MCF 10A (cell line): Measurements from ENCODE around the gene KRTAP20-3. TPM values are rescaled to one million over a fixed set of nuclear protein-coding genes. Genes with fewer than 3 reads are reported as not detected.

Experiments
- BruUV-seq: library from RNA; stranded (reverse); fragments of 400-500 nt; replicated peaks from 2 replicates; lab custom pipeline; 2021; lab: Mats Ljungman, UMichigan
- CTCF ChIA-PET: fragments of 300-600 bp; sonication (Branson Sonifier 250); formaldehyde crosslinking; extraction: SDS; loops from one replicate; lab custom pipeline; 2021; ENCODE audit warnings: antibody characterized with exemption, inconsistent platforms; lab: Yijun Ruan, JAX
- POLR2A ChIA-PET: fragments of 300-600, 350-650 bp; sonication (Branson Sonifier 250); formaldehyde crosslinking; extraction: SDS; loops from one replicate; lab custom pipeline; 2020; ENCODE audit warnings: antibody characterized with exemption, inconsistent platforms; lab: Yijun Ruan, JAX
- DNase-seq: peaks from one replicate; pipeline ENCODE4 v3.0.0-alpha.2; 2018; ENCODE audit not compliant: unreplicated experiment
- H3K27ac Mint-ChIP-seq: one replicate; pipeline ENCODE4 v1.8.0; 2022; ENCODE audit warnings: mild to moderate bottlenecking, low read depth, mixed read lengths; ENCODE audit not compliant: unreplicated experiment
- H3K27me3 Mint-ChIP-seq: one replicate; pipeline ENCODE4 v1.8.0; 2022; ENCODE audit warnings: mixed read lengths; ENCODE audit not compliant: insufficient read depth, unreplicated experiment
- H3K36me3 Mint-ChIP-seq: one replicate; pipeline ENCODE4 v1.8.0; 2022; ENCODE audit warnings: mild to moderate bottlenecking, moderate library complexity, mixed read lengths; ENCODE audit not compliant: insufficient read depth, unreplicated experiment
- H3K4me1 Mint-ChIP-seq: one replicate; pipeline ENCODE4 v1.8.0; 2022; ENCODE audit warnings: mixed read lengths; ENCODE audit not compliant: insufficient read depth, unreplicated experiment
- H3K4me3 Mint-ChIP-seq: one replicate; pipeline ENCODE4 v1.8.0; 2022; ENCODE audit warnings: mild to moderate bottlenecking, moderate library complexity, mixed read lengths; ENCODE audit not compliant: unreplicated experiment
- H3K9me3 Mint-ChIP-seq: one replicate; pipeline ENCODE4 v1.8.0; 2022; ENCODE audit warnings: mixed read lengths; ENCODE audit not compliant: unreplicated experiment
- intact Hi-C: fragments of 100-400 bp; cut with micrococcal nuclease; formaldehyde crosslinking; loops from 2 replicates; pipeline ENCODE4 v1.14.1; 2022
- total RNA-seq: library from RNA; stranded (reverse); gene quantifications from 2 replicates; pipeline ENCODE4 v1.2.3, GENCODE V29; 2022
- TF ChIP-seq, protein P1 (sequence below): fragments of 200-600 bp; IDR thresholded peaks from one replicate; pipeline ENCODE4 v1.8.0; 2022; ENCODE audit warnings: antibody characterized with exemption, mild to moderate bottlenecking; ENCODE audit not compliant: unreplicated experiment

The KRTAP20-3 gene
- total RNA-seq, 1 experiment from 2014 or later: not detected

DNA sequence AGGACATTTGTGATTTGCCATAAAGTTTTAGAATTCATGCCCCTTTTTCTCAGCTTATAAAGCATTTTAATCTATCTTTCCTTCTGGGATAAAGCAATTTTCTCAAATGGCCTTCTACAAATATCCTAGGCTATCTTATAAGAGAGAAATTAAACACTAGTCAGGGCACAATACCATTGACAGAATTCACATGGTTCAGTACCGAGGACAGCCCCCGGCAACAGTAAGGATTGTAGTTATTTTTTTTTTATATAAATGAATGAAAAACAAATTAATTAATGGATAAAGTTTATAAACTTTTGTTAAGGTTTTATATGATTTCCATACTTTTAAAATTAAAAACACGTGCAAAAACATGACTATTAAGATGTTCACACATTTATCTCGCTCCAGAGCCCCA is 14.6 kb upstream of the KRTAP20-3 start:
- peaks cover 15% of the 10 kb centered on the region for H3K9me3 Mint-ChIP-seq
- no peak overlapping the region for H3K4me3 Mint-ChIP-seq
- intact Hi-C loops: no loop called here
- TF ChIP-seq, protein P1, sequence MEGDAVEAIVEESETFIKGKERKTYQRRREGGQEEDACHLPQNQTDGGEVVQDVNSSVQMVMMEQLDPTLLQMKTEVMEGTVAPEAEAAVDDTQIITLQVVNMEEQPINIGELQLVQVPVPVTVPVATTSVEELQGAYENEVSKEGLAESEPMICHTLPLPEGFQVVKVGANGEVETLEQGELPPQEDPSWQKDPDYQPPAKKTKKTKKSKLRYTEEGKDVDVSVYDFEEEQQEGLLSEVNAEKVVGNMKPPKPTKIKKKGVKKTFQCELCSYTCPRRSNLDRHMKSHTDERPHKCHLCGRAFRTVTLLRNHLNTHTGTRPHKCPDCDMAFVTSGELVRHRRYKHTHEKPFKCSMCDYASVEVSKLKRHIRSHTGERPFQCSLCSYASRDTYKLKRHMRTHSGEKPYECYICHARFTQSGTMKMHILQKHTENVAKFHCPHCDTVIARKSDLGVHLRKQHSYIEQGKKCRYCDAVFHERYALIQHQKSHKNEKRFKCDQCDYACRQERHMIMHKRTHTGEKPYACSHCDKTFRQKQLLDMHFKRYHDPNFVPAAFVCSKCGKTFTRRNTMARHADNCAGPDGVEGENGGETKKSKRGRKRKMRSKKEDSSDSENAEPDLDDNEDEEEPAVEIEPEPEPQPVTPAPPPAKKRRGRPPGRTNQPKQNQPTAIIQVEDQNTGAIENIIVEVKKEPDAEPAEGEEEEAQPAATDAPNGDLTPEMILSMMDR: no peak
- H3K4me1 Mint-ChIP-seq: no peaks in the 10 kb centered on the region
- ChIA-PET CTCF (interaction anchor here (0.9 kb wide), 1 partner anchor 211 kb away, joined by 3 read pairs; no protein-coding TSS in a partner anchor), POLR2A (interaction anchor here (0.7 kb wide), 2 partner anchors 47 to 1100 kb away, joined by 3 to 4 read pairs; no protein-coding TSS in a partner anchor)
- BruUV-seq: no TSS peak
- H3K27ac Mint-ChIP-seq: no peak overlapping the region
- no peaks in the 10 kb centered on the region for H3K36me3 Mint-ChIP-seq
- no peaks in the 10 kb centered on the region for H3K27me3 Mint-ChIP-seq
- DNase-seq: no peak

DNA sequence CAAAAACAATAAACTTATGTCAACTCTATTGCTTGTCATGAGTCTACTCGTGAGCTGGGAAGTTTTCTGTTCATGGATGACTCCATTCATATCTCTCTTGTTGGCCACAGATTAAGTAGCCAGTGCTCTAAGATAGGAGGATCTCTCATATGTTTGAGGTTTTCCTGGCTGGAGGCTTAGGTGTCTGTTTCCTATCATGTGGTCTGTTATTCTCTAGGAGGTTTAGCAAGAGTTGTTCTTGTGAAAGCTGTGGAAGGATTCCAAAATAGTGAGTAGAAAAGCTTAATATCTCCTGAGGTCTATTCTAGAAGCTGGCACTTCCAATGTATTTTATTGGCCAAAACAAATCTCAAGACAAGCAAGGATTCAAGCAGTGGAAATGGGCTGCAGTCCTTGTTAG is 13.5 kb upstream of the KRTAP20-3 start:
- Mint-ChIP-seq H3K36me3 (no peaks in the 10 kb centered on the region), H3K9me3 (peaks cover 15% of the 10 kb centered on the region), H3K27me3 (no peaks in the 10 kb centered on the region), H3K4me3 (no peak overlapping the region), H3K4me1 (no peaks in the 10 kb centered on the region), H3K27ac (no peak overlapping the region)
- ChIA-PET CTCF (interaction anchor here (0.9 kb wide), 1 partner anchor 210 kb away, joined by 3 read pairs; no protein-coding TSS in a partner anchor), POLR2A (no interaction called here)
- peak; percentile 4 for DNase-seq
- BruUV-seq: no TSS peak
- TF ChIP-seq, protein P1: no peak
- intact Hi-C loops: no loop called here

DNA sequence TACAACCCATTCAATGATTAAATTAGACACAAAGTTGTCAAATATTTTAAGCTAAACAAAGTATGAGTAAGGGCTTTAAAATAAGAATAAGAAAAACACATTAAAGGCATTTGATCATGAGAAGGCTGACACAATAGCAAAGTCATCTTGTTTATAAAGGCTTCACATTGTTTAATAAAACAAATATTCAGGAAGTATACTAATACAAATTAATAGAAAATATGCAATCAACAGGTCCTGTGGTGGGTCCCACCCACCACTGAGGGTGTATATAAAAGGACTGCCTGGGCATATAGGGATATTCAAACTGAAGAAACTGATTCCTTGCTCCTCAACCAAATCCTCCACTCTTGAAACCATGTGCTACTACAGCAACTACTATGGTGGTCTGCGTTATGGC is 7.8 kb upstream of the KRTAP20-3 start, which contains the start of gene KRTAP20-2:
KRTAP20-2 (plus strand) TSS at position 301 of the 400 bp plus-strand sequence; CDS start at position 359, 58 bp downstream.
- CTCF ChIA-PET: no interaction called here
- no peak within 1 kb of the TSS for H3K4me3 Mint-ChIP-seq
- DNase-seq: no peak
- POLR2A ChIA-PET: no interaction called here
- peaks cover 6% of the 10 kb centered on the region for H3K36me3 Mint-ChIP-seq
- H3K9me3 Mint-ChIP-seq: peaks cover 8% of the 10 kb centered on the region
- H3K4me1 Mint-ChIP-seq: no peaks in the 10 kb centered on the region
- TF ChIP-seq, protein P1: no peak
- no peaks in the 10 kb centered on the region for H3K27me3 Mint-ChIP-seq
- intact Hi-C loops: no loop called here
- no TSS peak for BruUV-seq
- H3K27ac Mint-ChIP-seq: no peak within 1 kb of the TSS

DNA sequence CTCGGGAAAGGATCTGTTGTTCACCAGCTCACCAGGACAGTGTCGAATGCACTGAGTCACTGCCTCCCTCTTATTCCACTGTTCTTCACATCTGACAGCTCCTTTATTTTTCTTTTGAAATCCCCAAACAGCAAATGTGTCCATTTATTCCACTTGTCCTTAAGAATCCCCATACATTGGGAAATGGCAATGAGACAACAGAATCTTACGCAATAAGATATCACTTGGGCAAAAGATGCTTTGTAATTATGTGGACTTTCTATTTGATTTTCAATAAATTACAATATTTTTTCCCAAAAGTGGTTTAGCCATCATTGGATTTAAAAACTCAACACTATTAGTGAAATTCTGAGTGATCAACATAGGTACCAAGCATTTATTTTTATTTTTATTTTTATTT is 4.0 kb upstream of the KRTAP20-3 start:
- POLR2A ChIA-PET: no interaction called here
- H3K36me3 Mint-ChIP-seq: peaks cover 6% of the 10 kb centered on the region
- no peak overlapping the region for H3K4me3 Mint-ChIP-seq
- BruUV-seq: no TSS peak
- intact Hi-C loops: no loop called here
- no peaks in the 10 kb centered on the region for H3K4me1 Mint-ChIP-seq
- peaks cover 4% of the 10 kb centered on the region for H3K9me3 Mint-ChIP-seq
- H3K27me3 Mint-ChIP-seq: no peaks in the 10 kb centered on the region
- DNase-seq: peak; percentile 5
- TF ChIP-seq, protein P1: no peak
- H3K27ac Mint-ChIP-seq: no peak overlapping the region
- CTCF ChIA-PET: no interaction called here
